IPS-18a (cell line): ENCODE results near the gene BZW2.

ENCODE experiments used
- H3K27ac ChIP-seq: one replicate; pipeline ENCODE4 v1.5.1; 2013; ENCODE audit warnings: low read length
- H3K27me3 ChIP-seq: one replicate; pipeline ENCODE4 v1.6.1; 2013; ENCODE audit warnings: mild to moderate bottlenecking, low read length; ENCODE audit not compliant: control insufficient read depth, insufficient read depth
- H3K36me3 ChIP-seq: one replicate; pipeline ENCODE4 v1.6.1; 2013; ENCODE audit warnings: low read depth, low read length; ENCODE audit not compliant: control insufficient read depth
- H3K4me1 ChIP-seq: one replicate; pipeline ENCODE4 v1.6.1; 2013; ENCODE audit warnings: low read depth, low read length; ENCODE audit not compliant: control insufficient read depth
- H3K4me3 ChIP-seq: one replicate; pipeline ENCODE4 v1.5.1; 2013; ENCODE audit warnings: low read length
- H3K9ac ChIP-seq: one replicate; pipeline ENCODE4 v1.6.1; 2013; ENCODE audit warnings: mild to moderate bottlenecking, low read length, moderate library complexity
- H3K9me3 ChIP-seq: one replicate; pipeline ENCODE4 v1.6.1; 2013; ENCODE audit warnings: low read depth, low read length; ENCODE audit not compliant: control insufficient read depth

BZW2 gene

GRCh38 chr7:16619979-16620408 lies 26.0 kb upstream of the BZW2 start:
- Histone ChIP-seq H3K4me3 (no peak overlapping the region), H3K9ac (no peak overlapping the region), H3K27me3 (no peaks in the 10 kb centered on the region), H3K9me3 (no peaks in the 10 kb centered on the region), H3K4me1 (peaks cover 3% of the 10 kb centered on the region), H3K36me3 (no peaks in the 10 kb centered on the region), H3K27ac (no peak overlapping the region)

GRCh38 chr7:16626388-16626787 lies 19.6 kb upstream of the BZW2 start:
- Histone ChIP-seq H3K4me3 (no peak overlapping the region), H3K27me3 (no peaks in the 10 kb centered on the region), H3K27ac (no peak overlapping the region), H3K36me3 (no peaks in the 10 kb centered on the region), H3K9me3 (no peaks in the 10 kb centered on the region), H3K9ac (no peak overlapping the region), H3K4me1 (no peaks in the 10 kb centered on the region)

- Histone ChIP-seq H3K27ac (no peak overlapping the region), H3K27me3 (no peaks in the 10 kb centered on the region), H3K9ac (no peak overlapping the region), H3K36me3 (no peaks in the 10 kb centered on the region), H3K4me3 (no peak overlapping the region), H3K9me3 (no peaks in the 10 kb centered on the region), H3K4me1 (no peaks in the 10 kb centered on the region)
These were observed 18.7 kb upstream of the BZW2 start for GRCh38 chr7:16627236-16627635.

- Histone ChIP-seq H3K27me3 (no peaks in the 10 kb centered on the region), H3K4me1 (no peaks in the 10 kb centered on the region), H3K9ac (no peak overlapping the region), H3K9me3 (no peaks in the 10 kb centered on the region), H3K4me3 (no peak overlapping the region), H3K36me3 (no peaks in the 10 kb centered on the region), H3K27ac (no peak overlapping the region)
These were observed 15.3 kb upstream of the BZW2 start for GRCh38 chr7:16630654-16631053.

- Histone ChIP-seq H3K27ac (no peak overlapping the region), H3K4me1 (peaks cover 4% of the 10 kb centered on the region), H3K4me3 (no peak overlapping the region), H3K9me3 (no peaks in the 10 kb centered on the region), H3K27me3 (no peaks in the 10 kb centered on the region), H3K9ac (no peak overlapping the region), H3K36me3 (no peaks in the 10 kb centered on the region)
These were observed 11.7 kb upstream of the BZW2 start for GRCh38 chr7:16634271-16634738.

- Histone ChIP-seq H3K4me1 (peaks cover 4% of the 10 kb centered on the region), H3K4me3 (no peak overlapping the region), H3K27ac (no peak overlapping the region), H3K27me3 (no peaks in the 10 kb centered on the region), H3K9ac (no peak overlapping the region), H3K9me3 (no peaks in the 10 kb centered on the region), H3K36me3 (no peaks in the 10 kb centered on the region)
These were observed 9.4 kb upstream of the BZW2 start for GRCh38 chr7:16636555-16637101.

- H3K36me3 ChIP-seq, result no peaks in the 10 kb centered on the region
- H3K9me3 ChIP-seq, result no peaks in the 10 kb centered on the region
- no peak overlapping the region for H3K4me3 ChIP-seq
- no peak overlapping the region for H3K9ac ChIP-seq
- no peak overlapping the region for H3K27ac ChIP-seq
- H3K4me1 ChIP-seq, result peaks cover 4% of the 10 kb centered on the region
- no peaks in the 10 kb centered on the region for H3K27me3 ChIP-seq
These were observed 8.6 kb upstream of the BZW2 start for GRCh38 chr7:16637379-16637778.

GRCh38 chr7:16638282-16639280 lies 7.4 kb upstream of the BZW2 start:
- peaks cover 4% of the 10 kb centered on the region for H3K4me1 ChIP-seq
- H3K36me3 ChIP-seq, result no peaks in the 10 kb centered on the region
- no peaks in the 10 kb centered on the region for H3K9me3 ChIP-seq
- H3K27me3 ChIP-seq, result no peaks in the 10 kb centered on the region
- H3K9ac ChIP-seq, result no peak overlapping the region
- H3K27ac ChIP-seq, result no peak overlapping the region
- no peak overlapping the region for H3K4me3 ChIP-seq

- H3K9me3 ChIP-seq, result no peaks in the 10 kb centered on the region
These were observed 1.8 kb upstream of the BZW2 start for GRCh38 chr7:16644157-16644556.

GRCh38 chr7:16644636-16645592 lies 1.1 kb upstream of the BZW2 start:
- H3K27ac ChIP-seq, result no peak overlapping the region
- peak overlapping the region; percentile 84 for H3K4me3 ChIP-seq
- H3K36me3 ChIP-seq, result no peaks in the 10 kb centered on the region
- peaks cover 28% of the 10 kb centered on the region for H3K4me1 ChIP-seq
- peak overlapping the region; percentile 51 for H3K9ac ChIP-seq
- no peaks in the 10 kb centered on the region for H3K9me3 ChIP-seq
- peaks cover 7% of the 10 kb centered on the region for H3K27me3 ChIP-seq

More at GRCh38 chr7:16644157-16644556, 1.8 kb upstream of the BZW2 start:
- Histone ChIP-seq H3K4me1 (peaks cover 28% of the 10 kb centered on the region), H3K36me3 (no peaks in the 10 kb centered on the region), H3K27ac (no peak overlapping the region), H3K4me3 (peak overlapping the region; percentile 84), H3K9ac (no peak overlapping the region), H3K27me3 (peaks cover 7% of the 10 kb centered on the region)

- Histone ChIP-seq H3K27ac (no peak overlapping the region), H3K9me3 (no peaks in the 10 kb centered on the region), H3K4me1 (peaks cover 28% of the 10 kb centered on the region)
These were observed 591 bp downstream of the BZW2 start for GRCh38 chr7:16646472-16647072.

More at GRCh38 chr7:16646472-16647072, 591 bp downstream of the BZW2 start:
- H3K4me3 ChIP-seq, result peak overlapping the region; percentile 84
- H3K9ac ChIP-seq, result peak overlapping the region; percentile 93
- no peaks in the 10 kb centered on the region for H3K36me3 ChIP-seq
- peaks cover 7% of the 10 kb centered on the region for H3K27me3 ChIP-seq
